Type B pancreatic cell (in vitro differentiated cells): Measurements from ENCODE around the gene FAF1. TPM values are rescaled to one million over a fixed set of nuclear protein-coding genes. Genes with fewer than 3 reads are reported as not detected.

Experiments used
- DNase-seq: peaks from one replicate; pipeline ENCODE4 v3.0.0; 2021; ENCODE audit warnings: mixed read lengths; ENCODE audit not compliant: unreplicated experiment; ENCODE audit errors: extremely low spot score
- H3K27ac Mint-ChIP-seq: 2 replicates; pipeline ENCODE4 v1.8.0; 2021; ENCODE audit warnings: mild to moderate bottlenecking, mixed read lengths
- H3K27me3 Mint-ChIP-seq: 2 replicates; pipeline ENCODE4 v1.8.0; 2021; ENCODE audit warnings: mixed read lengths
- H3K36me3 Mint-ChIP-seq: 2 replicates; pipeline ENCODE4 v1.8.0; 2021; ENCODE audit warnings: mixed read lengths
- H3K4me1 Mint-ChIP-seq: one replicate; pipeline ENCODE4 v1.8.0; 2021; ENCODE audit warnings: mixed read lengths; ENCODE audit not compliant: unreplicated experiment
- H3K4me3 Mint-ChIP-seq: 2 replicates; pipeline ENCODE4 v1.8.0; 2021; ENCODE audit warnings: mild to moderate bottlenecking, mixed read lengths
- H3K9me3 Mint-ChIP-seq: 2 replicates; pipeline ENCODE4 v1.8.0; 2021; ENCODE audit warnings: mixed read lengths
- total RNA-seq: library from RNA; stranded (reverse); gene quantifications from 2 replicates; pipeline ENCODE4 v1.2.1, GENCODE V29; 2021; ENCODE audit warnings: low replicate concordance
- TF ChIP-seq, protein P1 (sequence below): fragments of 200-600 bp; sonication (generic); conservative IDR thresholded peaks from 2 replicates; pipeline ENCODE4 v1.5.0; 2021; ENCODE audit warnings: antibody characterized with exemption, mild to moderate bottlenecking

Gene FAF1
- total RNA-seq, 1 donor from 2014 or later, result 49.9 TPM

DNA sequence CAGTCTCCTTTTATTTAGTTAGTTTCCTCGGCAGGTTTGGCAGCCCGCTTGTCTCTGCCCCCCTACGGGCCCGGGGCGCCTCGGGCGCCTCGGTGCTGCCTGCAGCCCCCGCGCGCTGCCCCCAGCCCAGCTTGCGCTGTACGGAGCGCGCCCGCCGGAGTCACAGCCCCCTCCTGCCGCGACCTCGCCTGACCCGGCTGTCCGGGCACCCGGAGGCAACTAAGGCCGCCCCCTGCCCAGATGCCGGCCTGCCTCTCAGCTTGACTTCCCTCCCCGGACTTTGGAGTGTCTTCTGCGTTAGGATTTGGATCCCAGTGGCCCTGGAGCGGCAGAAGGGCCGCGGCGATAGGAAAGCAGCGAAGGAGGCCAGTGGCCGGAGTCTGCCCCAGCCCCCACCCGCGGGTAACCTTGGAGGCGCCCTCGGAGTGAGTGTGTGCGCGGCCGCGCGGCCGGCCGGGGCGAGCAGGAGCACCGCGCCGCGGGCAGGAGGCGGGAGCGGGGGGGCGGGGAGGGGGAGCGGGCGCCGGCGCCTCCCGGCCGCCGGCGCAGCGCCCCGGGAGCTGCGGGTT, 17.6 kb upstream of the FAF1 start:
- DNase-seq, result no peak
- H3K36me3 Mint-ChIP-seq, result no peaks in the 10 kb centered on the region
- peak overlapping the region; percentile 68 for H3K4me3 Mint-ChIP-seq
- peaks cover 95% of the 10 kb centered on the region for H3K27me3 Mint-ChIP-seq
- H3K9me3 Mint-ChIP-seq, result no peaks in the 10 kb centered on the region
- peaks cover 7% of the 10 kb centered on the region for H3K4me1 Mint-ChIP-seq
- TF ChIP-seq, protein P1, sequence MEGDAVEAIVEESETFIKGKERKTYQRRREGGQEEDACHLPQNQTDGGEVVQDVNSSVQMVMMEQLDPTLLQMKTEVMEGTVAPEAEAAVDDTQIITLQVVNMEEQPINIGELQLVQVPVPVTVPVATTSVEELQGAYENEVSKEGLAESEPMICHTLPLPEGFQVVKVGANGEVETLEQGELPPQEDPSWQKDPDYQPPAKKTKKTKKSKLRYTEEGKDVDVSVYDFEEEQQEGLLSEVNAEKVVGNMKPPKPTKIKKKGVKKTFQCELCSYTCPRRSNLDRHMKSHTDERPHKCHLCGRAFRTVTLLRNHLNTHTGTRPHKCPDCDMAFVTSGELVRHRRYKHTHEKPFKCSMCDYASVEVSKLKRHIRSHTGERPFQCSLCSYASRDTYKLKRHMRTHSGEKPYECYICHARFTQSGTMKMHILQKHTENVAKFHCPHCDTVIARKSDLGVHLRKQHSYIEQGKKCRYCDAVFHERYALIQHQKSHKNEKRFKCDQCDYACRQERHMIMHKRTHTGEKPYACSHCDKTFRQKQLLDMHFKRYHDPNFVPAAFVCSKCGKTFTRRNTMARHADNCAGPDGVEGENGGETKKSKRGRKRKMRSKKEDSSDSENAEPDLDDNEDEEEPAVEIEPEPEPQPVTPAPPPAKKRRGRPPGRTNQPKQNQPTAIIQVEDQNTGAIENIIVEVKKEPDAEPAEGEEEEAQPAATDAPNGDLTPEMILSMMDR, result no peak
- no peak overlapping the region for H3K27ac Mint-ChIP-seq

DNA sequence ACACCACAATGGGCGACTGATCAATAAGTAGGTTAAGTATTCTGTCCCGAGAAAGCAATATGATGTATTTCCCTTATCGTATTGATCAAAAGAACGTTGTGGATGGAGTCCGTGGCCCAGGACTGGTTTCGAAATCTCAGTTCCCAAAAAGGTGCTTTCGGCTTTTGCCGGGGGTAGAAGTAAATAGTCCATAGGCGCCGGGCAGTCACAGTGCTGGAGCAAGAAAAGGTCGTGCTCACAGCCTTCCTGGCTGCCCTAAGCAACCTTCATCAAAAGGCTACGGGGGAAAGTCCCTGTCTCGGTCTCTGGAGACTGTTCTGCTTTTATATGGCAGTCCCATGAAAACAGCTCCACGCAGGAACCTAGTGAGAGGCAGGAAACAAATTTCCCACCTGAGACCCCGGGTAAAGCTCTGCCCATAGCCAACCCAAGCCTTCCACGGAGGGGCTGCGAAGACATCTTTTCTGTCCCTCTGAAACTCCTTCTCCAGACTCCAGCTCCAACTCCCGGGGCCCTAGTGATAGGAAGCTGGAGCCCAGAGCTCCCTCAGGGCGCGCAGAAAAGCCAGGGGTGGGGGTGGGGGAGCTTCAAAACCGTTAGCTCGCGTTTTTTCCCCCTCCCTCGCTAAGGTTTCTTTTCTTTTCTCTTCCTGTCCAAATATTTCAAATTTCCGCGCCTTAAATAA, 17.0 kb upstream of the FAF1 start:
- Mint-ChIP-seq H3K4me3 (peak overlapping the region; percentile 0), H3K27ac (no peak overlapping the region), H3K9me3 (no peaks in the 10 kb centered on the region), H3K4me1 (peaks cover 7% of the 10 kb centered on the region), H3K36me3 (no peaks in the 10 kb centered on the region), H3K27me3 (peaks cover 93% of the 10 kb centered on the region)
- no peak for DNase-seq
- TF ChIP-seq, protein P1, result no peak

DNA sequence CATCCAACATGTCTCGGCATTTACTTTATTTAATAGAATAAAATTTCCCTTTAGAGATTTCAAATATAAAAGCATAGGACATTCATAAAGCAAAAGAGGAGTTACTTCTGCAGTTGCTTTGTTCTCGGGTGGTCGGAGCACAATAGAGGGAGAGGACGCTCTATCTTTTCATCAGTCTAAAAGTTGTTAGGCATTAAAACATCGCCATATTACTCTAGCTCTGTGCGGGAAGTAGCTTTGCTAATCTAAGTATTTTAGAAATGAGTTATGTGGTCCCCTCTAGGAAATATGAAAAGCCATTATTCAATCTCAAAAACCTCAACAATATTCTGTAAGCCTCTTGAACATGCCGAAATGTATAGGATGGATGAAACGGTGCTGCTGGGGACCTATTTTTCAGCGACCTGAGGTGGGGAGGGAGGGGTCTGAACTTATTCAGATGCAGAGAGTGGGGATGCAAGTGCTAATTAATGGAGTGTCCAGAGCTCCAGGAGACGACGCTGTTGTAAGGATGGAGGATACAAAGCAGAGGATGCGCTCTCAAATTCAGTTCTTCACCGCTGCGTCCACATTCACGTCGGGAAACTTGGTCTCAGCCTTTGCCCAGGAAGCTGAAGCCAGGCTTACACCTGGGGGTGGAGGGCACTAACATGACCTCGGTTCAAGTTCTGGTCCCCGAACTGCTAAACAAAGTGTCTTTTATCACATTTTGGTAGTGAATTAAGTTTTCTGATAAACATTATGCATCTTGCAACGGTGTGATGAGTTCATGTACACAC, 16.2 kb upstream of the FAF1 start:
- peaks cover 7% of the 10 kb centered on the region for H3K4me1 Mint-ChIP-seq
- TF ChIP-seq, protein P1, result no peak
- H3K27me3 Mint-ChIP-seq, result peaks cover 93% of the 10 kb centered on the region
- no peak overlapping the region for H3K4me3 Mint-ChIP-seq
- DNase-seq, result no peak
- no peaks in the 10 kb centered on the region for H3K9me3 Mint-ChIP-seq
- H3K36me3 Mint-ChIP-seq, result no peaks in the 10 kb centered on the region
- no peak overlapping the region for H3K27ac Mint-ChIP-seq

DNA sequence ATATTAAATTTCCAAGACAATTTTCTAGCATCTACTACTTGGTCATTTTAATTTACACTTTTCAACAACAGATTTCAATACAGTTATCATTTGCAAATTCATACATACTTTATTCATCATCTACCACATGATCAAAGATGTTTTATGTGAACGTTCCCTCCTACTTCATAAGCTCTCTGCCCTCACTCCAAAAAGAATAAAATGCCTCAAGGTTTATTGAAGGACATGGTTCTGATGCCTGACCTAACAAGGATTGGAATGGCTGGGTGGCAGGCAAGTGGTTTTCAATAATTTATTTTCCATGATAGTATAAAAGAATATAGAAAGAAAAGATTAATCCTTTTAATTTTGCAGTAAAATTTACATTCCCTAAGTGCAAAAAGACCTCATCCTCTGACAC, 15.4 kb upstream of the FAF1 start:
- TF ChIP-seq, protein P1, result no peak
- Mint-ChIP-seq H3K9me3 (no peaks in the 10 kb centered on the region), H3K27ac (no peak overlapping the region), H3K4me3 (no peak overlapping the region), H3K27me3 (peaks cover 95% of the 10 kb centered on the region), H3K4me1 (peaks cover 7% of the 10 kb centered on the region), H3K36me3 (no peaks in the 10 kb centered on the region)
- no peak for DNase-seq

DNA sequence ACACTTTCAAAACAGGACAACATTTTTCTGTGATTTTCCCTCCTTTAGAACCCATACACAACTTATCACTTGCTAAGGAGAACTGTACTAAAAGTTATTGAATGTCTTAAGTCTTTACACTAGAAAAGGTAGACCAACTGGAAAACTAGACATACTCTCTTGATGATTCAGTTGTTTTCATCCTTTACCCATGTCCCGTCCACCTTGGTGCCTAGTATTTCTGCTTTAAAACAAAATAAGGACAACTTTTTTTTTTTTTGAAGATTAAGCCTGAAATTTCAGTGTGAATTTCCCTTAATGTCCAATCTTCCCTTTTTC, 14.5 kb upstream of the FAF1 start:
- Mint-ChIP-seq H3K27ac (no peak overlapping the region), H3K4me1 (peaks cover 16% of the 10 kb centered on the region), H3K9me3 (no peaks in the 10 kb centered on the region), H3K4me3 (no peak overlapping the region), H3K27me3 (peaks cover 95% of the 10 kb centered on the region), H3K36me3 (no peaks in the 10 kb centered on the region)
- no peak for DNase-seq
- TF ChIP-seq, protein P1, result no peak
